WTC11 (cell line): ENCODE results near the gene VPS33B. TPM values are rescaled to one million over a fixed set of nuclear protein-coding genes. Genes with fewer than 3 reads are reported as not detected.

Source experiments
- ATAC-seq: fragments of 200-7000 bp; cut with Tn5 transposase; 2 replicates; pipeline ENCODE4 v1.10.0; 2021; ENCODE audit warnings: mild to moderate bottlenecking, moderate library complexity
- CTCF ChIA-PET: fragments of 300-600 bp; sonication (Branson Sonifier 250); formaldehyde crosslinking; loops from one replicate; lab custom pipeline; 2021; ENCODE audit warnings: antibody characterized with exemption; lab: Charles Lee
- POLR2A ChIA-PET: fragments of 350-600 bp; sonication (Branson Sonifier 250); formaldehyde crosslinking; loops from one replicate; lab custom pipeline; 2021; ENCODE audit warnings: antibody characterized with exemption; lab: Charles Lee
- DNase-seq: peaks from one replicate; pipeline ENCODE4 v3.0.0; 2021; ENCODE audit warnings: low spot score
- H3K27ac Mint-ChIP-seq: 2 replicates; pipeline ENCODE4 v1.8.0; 2021; ENCODE audit warnings: mixed read lengths
- H3K27me3 Mint-ChIP-seq: 2 replicates; pipeline ENCODE4 v1.8.0; 2021; ENCODE audit warnings: low read depth, mild to moderate bottlenecking, moderate library complexity, mixed read lengths
- H3K36me3 Mint-ChIP-seq: 2 replicates; pipeline ENCODE4 v1.8.0; 2021; ENCODE audit warnings: mixed read lengths
- H3K4me1 Mint-ChIP-seq: 2 replicates; pipeline ENCODE4 v1.8.0; 2022; ENCODE audit warnings: mixed read lengths
- H3K4me3 Mint-ChIP-seq: 2 replicates; pipeline ENCODE4 v1.8.0; 2021; ENCODE audit warnings: mild to moderate bottlenecking, moderate library complexity, mixed read lengths
- H3K9me3 Mint-ChIP-seq: 2 replicates; pipeline ENCODE4 v1.8.0; 2021; ENCODE audit warnings: mixed read lengths
- CDX4 ChIP-seq: fragments of 250-450 bp; sonication (Bioruptor Pico); IDR thresholded peaks from 2 replicates; pipeline ENCODE4 v1.9.0; 2021; ENCODE audit warnings: moderate library complexity, mild to moderate bottlenecking, inconsistent platforms, borderline replicate concordance
- CREB1 ChIP-seq: sonication (generic); formaldehyde crosslinking; IDR thresholded peaks from 2 replicates; pipeline ENCODE4 v1.8.0; 2023; ENCODE audit warnings: mild to moderate bottlenecking, missing genetic modification reagents
- ESRRA ChIP-seq: sonication (generic); formaldehyde crosslinking; IDR thresholded peaks from 2 replicates; pipeline ENCODE4 v1.8.1; 2022; ENCODE audit warnings: mild to moderate bottlenecking, missing genetic modification reagents, borderline replicate concordance
- IRF1 ChIP-seq: sonication (generic); formaldehyde crosslinking; IDR thresholded peaks from 2 replicates; pipeline ENCODE4 v1.8.0; 2023; ENCODE audit warnings: missing genetic modification reagents
- IRF2 ChIP-seq: sonication (generic); formaldehyde crosslinking; IDR thresholded peaks from 2 replicates; pipeline ENCODE4 v1.8.0; 2022; ENCODE audit warnings: low read depth, missing genetic modification reagents, borderline replicate concordance
- KAT7 ChIP-seq: sonication (generic); formaldehyde crosslinking; IDR thresholded peaks from 2 replicates; pipeline ENCODE4 v1.8.1; 2023; ENCODE audit warnings: missing genetic modification reagents, mild to moderate bottlenecking, borderline replicate concordance
- MAX ChIP-seq: sonication (generic); formaldehyde crosslinking; IDR thresholded peaks from 2 replicates; pipeline ENCODE4 v1.8.0; 2022; ENCODE audit warnings: mild to moderate bottlenecking, missing genetic modification reagents
- MYBL2 ChIP-seq: sonication (generic); formaldehyde crosslinking; IDR thresholded peaks from 2 replicates; pipeline ENCODE4 v1.8.1; 2023; ENCODE audit warnings: mild to moderate bottlenecking, moderate library complexity, missing genetic modification reagents
- NR2C2 ChIP-seq: sonication (generic); formaldehyde crosslinking; IDR thresholded peaks from 2 replicates; pipeline ENCODE4 v1.8.0; 2022; ENCODE audit warnings: mild to moderate bottlenecking, missing genetic modification reagents
- SMAD3 ChIP-seq: sonication (generic); formaldehyde crosslinking; IDR thresholded peaks from 2 replicates; pipeline ENCODE4 v1.8.0; 2022; ENCODE audit warnings: missing genetic modification reagents, mild to moderate bottlenecking, borderline replicate concordance
- ZNF121 ChIP-seq: sonication (generic); formaldehyde crosslinking; IDR thresholded peaks from 2 replicates; pipeline ENCODE4 v1.8.0; 2023; ENCODE audit warnings: missing genetic modification reagents
- ZNF263 ChIP-seq: sonication (generic); formaldehyde crosslinking; IDR thresholded peaks from 2 replicates; pipeline ENCODE4 v1.8.1; 2022; ENCODE audit warnings: low read depth, mild to moderate bottlenecking, moderate library complexity, missing genetic modification reagents
- ZNF416 ChIP-seq: fragments of 250-450 bp; sonication (Bioruptor Pico); IDR thresholded peaks from 2 replicates; pipeline ENCODE4 v1.9.0; 2021; ENCODE audit warnings: mild to moderate bottlenecking, inconsistent platforms
- ZNF671 ChIP-seq: fragments of 250-450 bp; sonication (Bioruptor Pico); IDR thresholded peaks from 2 replicates; pipeline ENCODE4 v1.8.0; 2021; ENCODE audit warnings: mild to moderate bottlenecking
- total RNA-seq: library from RNA; stranded (reverse); gene quantifications from 3 replicates; pipeline ENCODE4 v1.2.3, GENCODE V29; 2021
- TF ChIP-seq, protein P1 (sequence below): sonication (generic); formaldehyde crosslinking; IDR thresholded peaks from 2 replicates; pipeline ENCODE4 v1.8.1; 2023; ENCODE audit warnings: mild to moderate bottlenecking, missing genetic modification reagents, borderline replicate concordance
- TF ChIP-seq, protein P2 (sequence below): sonication (generic); formaldehyde crosslinking; IDR thresholded peaks from 2 replicates; pipeline ENCODE4 v1.8.1; 2022; ENCODE audit warnings: low read depth, missing genetic modification reagents, borderline replicate concordance

Gene VPS33B
- total RNA-seq, 1 experiment from 2014 or later = 21.1 TPM

DNA sequence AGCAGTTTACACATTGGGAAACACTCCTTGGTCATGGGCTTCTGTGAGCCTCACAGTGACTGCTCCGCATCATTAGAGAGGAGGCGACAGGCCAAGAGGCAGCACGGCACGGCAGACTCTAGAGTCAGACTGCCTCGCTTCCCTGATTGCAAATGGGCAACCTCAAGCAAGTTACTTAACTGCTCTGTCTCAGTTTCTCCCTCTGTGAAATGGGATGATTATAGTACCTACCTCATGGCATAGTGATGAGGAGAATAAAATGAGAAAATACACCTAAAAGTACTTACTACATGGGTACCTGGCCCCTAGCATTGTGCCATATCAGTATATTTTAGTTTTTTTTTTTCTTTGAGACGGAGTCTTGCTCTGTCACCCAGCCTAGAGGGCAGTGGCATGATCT, 71.7 kb downstream of the VPS33B start:
- Mint-ChIP-seq H3K4me1 (peaks cover 2% of the 10 kb centered on the region), H3K4me3 (no peak overlapping the region), H3K36me3 (peaks cover 56% of the 10 kb centered on the region), H3K27ac (no peak overlapping the region), H3K27me3 (no peaks in the 10 kb centered on the region), H3K9me3 (no peaks in the 10 kb centered on the region)
- DNase-seq = no peak
- no peak for TF ChIP-seq MYBL2 (CRISPR knock-in tag)
- TF ChIP-seq ZNF121 (CRISPR knock-in tag) = no peak
- TF ChIP-seq CREB1 (CRISPR knock-in tag) = no peak
- no peak for TF ChIP-seq ESRRA (CRISPR knock-in tag)
- no peak for TF ChIP-seq IRF1 (CRISPR knock-in tag)
- no peak for TF ChIP-seq ZNF263 (CRISPR knock-in tag)
- TF ChIP-seq, protein P1, sequence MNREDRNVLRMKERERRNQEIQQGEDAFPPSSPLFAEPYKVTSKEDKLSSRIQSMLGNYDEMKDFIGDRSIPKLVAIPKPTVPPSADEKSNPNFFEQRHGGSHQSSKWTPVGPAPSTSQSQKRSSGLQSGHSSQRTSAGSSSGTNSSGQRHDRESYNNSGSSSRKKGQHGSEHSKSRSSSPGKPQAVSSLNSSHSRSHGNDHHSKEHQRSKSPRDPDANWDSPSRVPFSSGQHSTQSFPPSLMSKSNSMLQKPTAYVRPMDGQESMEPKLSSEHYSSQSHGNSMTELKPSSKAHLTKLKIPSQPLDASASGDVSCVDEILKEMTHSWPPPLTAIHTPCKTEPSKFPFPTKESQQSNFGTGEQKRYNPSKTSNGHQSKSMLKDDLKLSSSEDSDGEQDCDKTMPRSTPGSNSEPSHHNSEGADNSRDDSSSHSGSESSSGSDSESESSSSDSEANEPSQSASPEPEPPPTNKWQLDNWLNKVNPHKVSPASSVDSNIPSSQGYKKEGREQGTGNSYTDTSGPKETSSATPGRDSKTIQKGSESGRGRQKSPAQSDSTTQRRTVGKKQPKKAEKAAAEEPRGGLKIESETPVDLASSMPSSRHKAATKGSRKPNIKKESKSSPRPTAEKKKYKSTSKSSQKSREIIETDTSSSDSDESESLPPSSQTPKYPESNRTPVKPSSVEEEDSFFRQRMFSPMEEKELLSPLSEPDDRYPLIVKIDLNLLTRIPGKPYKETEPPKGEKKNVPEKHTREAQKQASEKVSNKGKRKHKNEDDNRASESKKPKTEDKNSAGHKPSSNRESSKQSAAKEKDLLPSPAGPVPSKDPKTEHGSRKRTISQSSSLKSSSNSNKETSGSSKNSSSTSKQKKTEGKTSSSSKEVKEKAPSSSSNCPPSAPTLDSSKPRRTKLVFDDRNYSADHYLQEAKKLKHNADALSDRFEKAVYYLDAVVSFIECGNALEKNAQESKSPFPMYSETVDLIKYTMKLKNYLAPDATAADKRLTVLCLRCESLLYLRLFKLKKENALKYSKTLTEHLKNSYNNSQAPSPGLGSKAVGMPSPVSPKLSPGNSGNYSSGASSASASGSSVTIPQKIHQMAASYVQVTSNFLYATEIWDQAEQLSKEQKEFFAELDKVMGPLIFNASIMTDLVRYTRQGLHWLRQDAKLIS (CRISPR knock-in tag) = no peak
- TF ChIP-seq ZNF671 = no peak
- no peak for TF ChIP-seq CDX4
- no peak for TF ChIP-seq IRF2 (CRISPR knock-in tag)
- TF ChIP-seq NR2C2 (CRISPR knock-in tag) = no peak
- no peak for TF ChIP-seq KAT7 (CRISPR knock-in tag)
- TF ChIP-seq, protein P2, sequence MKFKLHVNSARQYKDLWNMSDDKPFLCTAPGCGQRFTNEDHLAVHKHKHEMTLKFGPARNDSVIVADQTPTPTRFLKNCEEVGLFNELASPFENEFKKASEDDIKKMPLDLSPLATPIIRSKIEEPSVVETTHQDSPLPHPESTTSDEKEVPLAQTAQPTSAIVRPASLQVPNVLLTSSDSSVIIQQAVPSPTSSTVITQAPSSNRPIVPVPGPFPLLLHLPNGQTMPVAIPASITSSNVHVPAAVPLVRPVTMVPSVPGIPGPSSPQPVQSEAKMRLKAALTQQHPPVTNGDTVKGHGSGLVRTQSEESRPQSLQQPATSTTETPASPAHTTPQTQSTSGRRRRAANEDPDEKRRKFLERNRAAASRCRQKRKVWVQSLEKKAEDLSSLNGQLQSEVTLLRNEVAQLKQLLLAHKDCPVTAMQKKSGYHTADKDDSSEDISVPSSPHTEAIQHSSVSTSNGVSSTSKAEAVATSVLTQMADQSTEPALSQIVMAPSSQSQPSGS = no peak
- TF ChIP-seq MAX (CRISPR knock-in tag) = no peak
- TF ChIP-seq SMAD3 (CRISPR knock-in tag) = no peak
- no peak for TF ChIP-seq ZNF416 (CRISPR knock-in tag)
- CTCF ChIA-PET = interaction anchor here (2.0 kb wide), 1 partner anchor 16 kb away, joined by 6 read pairs; the partner anchor contains the start of gene UNC45A
- POLR2A ChIA-PET = no interaction called here
- ATAC-seq = no peak

DNA sequence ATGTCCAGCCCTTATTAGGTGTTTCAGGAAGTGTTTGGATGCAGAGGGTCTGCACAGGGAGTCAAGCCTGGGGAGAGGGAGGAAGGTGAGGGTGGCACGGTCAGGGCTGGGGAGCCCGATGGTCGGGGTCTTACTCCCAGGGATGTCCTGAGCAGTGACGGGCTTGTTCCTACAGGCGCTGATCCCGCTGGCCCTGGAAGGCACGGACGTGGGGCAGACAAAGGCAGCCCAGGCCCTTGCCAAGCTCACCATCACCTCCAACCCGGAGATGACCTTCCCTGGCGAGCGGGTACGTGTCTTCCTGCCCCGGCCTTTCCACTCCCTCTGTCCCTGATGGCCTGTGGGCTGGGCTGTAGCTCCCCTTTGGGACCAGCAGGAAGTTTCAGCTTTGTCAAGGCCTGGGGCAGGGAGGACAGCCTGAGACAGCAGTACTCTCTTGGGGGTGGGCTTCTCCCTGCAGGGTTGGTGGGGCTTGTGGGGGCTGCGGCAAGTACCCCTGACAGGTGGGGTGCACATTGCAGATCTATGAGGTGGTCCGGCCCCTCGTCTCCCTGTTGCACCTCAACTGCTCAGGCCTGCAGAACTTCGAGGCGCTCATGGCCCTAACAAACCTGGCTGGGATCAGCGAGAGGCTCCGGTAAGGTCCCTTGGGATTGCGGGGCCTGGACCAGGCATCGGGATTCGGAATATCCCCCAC, 72.3 kb downstream of the VPS33B start:
- ATAC-seq (no peak), DNase-seq (no peak)
- Mint-ChIP-seq H3K4me1 (no peaks in the 10 kb centered on the region), H3K9me3 (no peaks in the 10 kb centered on the region)
- CTCF ChIA-PET = interaction anchor here (2.0 to 2.2 kb wide), 2 partner anchors 15 to 83 kb away, joined by 6 to 10 read pairs; partner anchors contain the start of gene UNC45A
- no peak for TF ChIP-seq ZNF121 (CRISPR knock-in tag)
- TF ChIP-seq, all 79 proteins: peak for 0
- peaks cover 59% of the 10 kb centered on the region for H3K36me3 Mint-ChIP-seq
- POLR2A ChIA-PET = no interaction called here
- H3K27ac Mint-ChIP-seq = no peak overlapping the region
- no peak overlapping the region for H3K4me3 Mint-ChIP-seq
- H3K27me3 Mint-ChIP-seq = no peaks in the 10 kb centered on the region

Other genes starting within 250 kb of the VPS33B start
- 36.8 to 46.3 TPM (median 38.6 TPM) in 3 replicates for gene FURIN, start 154.0 kb downstream of the VPS33B start, total RNA-seq
- 9.7 to 10.2 TPM (median 10.0 TPM) in 3 replicates for gene FES, start 138.1 kb downstream of the VPS33B start, total RNA-seq
- 27.9 to 31.5 TPM (median 31.0 TPM) in 3 replicates for gene MAN2A2, start 119.3 kb downstream of the VPS33B start, total RNA-seq
- gene HDDC3, start 90.0 kb downstream of the VPS33B start, total RNA-seq = 16.4 to 23.6 TPM (median 21.7 TPM) in 3 replicates
- gene UNC45A, start 87.3 kb downstream of the VPS33B start, total RNA-seq = 92.1 to 102 TPM (median 101 TPM) in 3 replicates
- 26.1 to 31.9 TPM (median 27.8 TPM) in 3 replicates for gene RCCD1, start 67.7 kb downstream of the VPS33B start, total RNA-seq
- gene PRC1, start 28.1 kb downstream of the VPS33B start, total RNA-seq = 114 to 130 TPM (median 121 TPM) in 3 replicates
- 0.64 to 1.4 TPM (median 0.82 TPM) in 3 replicates for gene SV2B, start 77.7 kb upstream of the VPS33B start, total RNA-seq